HepG2 (cell line): ENCODE results near the gene ALK. TPM values are rescaled to one million over a fixed set of nuclear protein-coding genes. Genes with fewer than 3 reads are reported as not detected.

ENCODE experiments used
- BATF2 ChIP-seq: sonication (generic); formaldehyde crosslinking; IDR thresholded peaks from 2 replicates; pipeline ENCODE4 v1.8.0; 2022; ENCODE audit warnings: mild to moderate bottlenecking, missing genetic modification reagents, moderate library complexity
- BCLAF1 ChIP-seq: fragments of 450-650 bp; IDR thresholded peaks from 2 replicates; pipeline ENCODE4 v1.6.1; 2017; ENCODE audit warnings: mild to moderate bottlenecking
- CREB3 ChIP-seq: sonication (generic); formaldehyde crosslinking; IDR thresholded peaks from 2 replicates; pipeline ENCODE4 v1.5.0; 2020; ENCODE audit warnings: missing genetic modification reagents
- FIP1L1 ChIP-seq: fragments of 200-400 bp; formaldehyde crosslinking; IDR thresholded peaks from 2 replicates; pipeline ENCODE4 v1.6.1; 2018; ENCODE audit warnings: low read depth, mild to moderate bottlenecking, low read length, moderate library complexity, borderline replicate concordance; ENCODE audit not compliant: insufficient read depth
- FLYWCH1 ChIP-seq: sonication (generic); formaldehyde crosslinking; IDR thresholded peaks from 2 replicates; pipeline ENCODE4 v1.8.1; 2023; ENCODE audit warnings: mild to moderate bottlenecking, missing genetic modification reagents
- HBP1 ChIP-seq: IDR thresholded peaks from 2 replicates; pipeline ENCODE4 v1.6.1; 2016; ENCODE audit warnings: low read depth, control low read depth
- JUN ChIP-seq: sonication (generic); formaldehyde crosslinking; IDR thresholded peaks from 2 replicates; pipeline ENCODE4 v1.4.0; 2020; ENCODE audit warnings: mild to moderate bottlenecking, missing genetic modification reagents
- KAT8 ChIP-seq: IDR thresholded peaks from 2 replicates; pipeline ENCODE4 v1.6.1; 2016; ENCODE audit warnings: missing genetic modification reagents, missing compliant biosample characterization
- MBD4 ChIP-seq: IDR thresholded peaks from 2 replicates; pipeline ENCODE4 v1.6.1; 2012; ENCODE audit warnings: low read length, inconsistent platforms, borderline replicate concordance
- MBNL3 ChIP-seq: fragments of 250-450 bp; sonication (Bioruptor Pico); conservative IDR thresholded peaks from 2 replicates; pipeline ENCODE4 v1.8.0; 2022; ENCODE audit warnings: mild to moderate bottlenecking, inconsistent platforms
- NFRKB ChIP-seq: fragments of 450-650 bp; IDR thresholded peaks from 2 replicates; pipeline ENCODE4 v1.6.1; 2017
- NFYB ChIP-seq: sonication (generic); formaldehyde crosslinking; IDR thresholded peaks from 2 replicates; pipeline ENCODE4 v1.4.0; 2020; ENCODE audit warnings: missing genetic modification reagents
- RORA ChIP-seq: sonication (generic); formaldehyde crosslinking; IDR thresholded peaks from 2 replicates; pipeline ENCODE4 v1.5.0; 2020; ENCODE audit warnings: mild to moderate bottlenecking, missing genetic modification reagents, moderate library complexity
- SMYD3 ChIP-seq: sonication (generic); formaldehyde crosslinking; IDR thresholded peaks from 2 replicates; pipeline ENCODE4 v1.8.1; 2023; ENCODE audit warnings: mild to moderate bottlenecking, missing genetic modification reagents
- SPEN ChIP-seq: sonication (generic); formaldehyde crosslinking; IDR thresholded peaks from 2 replicates; pipeline ENCODE4 v1.5.1; 2020; ENCODE audit warnings: low read depth, mild to moderate bottlenecking, missing genetic modification reagents
- ZBTB25 ChIP-seq: IDR thresholded peaks from 2 replicates; pipeline ENCODE4 v1.6.1; 2018; ENCODE audit warnings: missing genetic modification reagents
- ZNF343 ChIP-seq: sonication (generic); formaldehyde crosslinking; IDR thresholded peaks from 2 replicates; pipeline ENCODE4 v1.4.0; 2020; ENCODE audit warnings: mild to moderate bottlenecking, missing genetic modification reagents
- ZNF577 ChIP-seq: sonication (generic); formaldehyde crosslinking; IDR thresholded peaks from 2 replicates; pipeline ENCODE4 v1.4.0; 2020; ENCODE audit warnings: mild to moderate bottlenecking, low read depth, missing genetic modification reagents, borderline replicate concordance
- ZNF619 ChIP-seq: sonication (generic); formaldehyde crosslinking; IDR thresholded peaks from 2 replicates; pipeline ENCODE4 v1.4.0; 2020; ENCODE audit warnings: mild to moderate bottlenecking, missing genetic modification reagents
- ZNF839 ChIP-seq: sonication (generic); formaldehyde crosslinking; IDR thresholded peaks from 2 replicates; pipeline ENCODE4 v1.4.0; 2020; ENCODE audit warnings: missing genetic modification reagents, mild to moderate bottlenecking, borderline replicate concordance
- ZSCAN20 ChIP-seq: sonication (generic); formaldehyde crosslinking; IDR thresholded peaks from 2 replicates; pipeline ENCODE4 v1.4.0; 2020; ENCODE audit warnings: missing genetic modification reagents, mild to moderate bottlenecking, borderline replicate concordance
- ZSCAN21 ChIP-seq: sonication (generic); formaldehyde crosslinking; IDR thresholded peaks from 2 replicates; pipeline ENCODE4 v1.8.0; 2022; ENCODE audit warnings: mild to moderate bottlenecking, missing genetic modification reagents, moderate library complexity, borderline replicate concordance
- polyA plus RNA-seq, 8 experiments: library from polyadenylated mRNA; depleted of rRNA in 3 of 8; stranded (reverse) in 7 of 8; unstranded in 1 of 8; fragments of >200 nt; fragmentation: Illumina TruSeq in 4 of 8; extraction: Trizol in 4 of 8; gene quantifications; 2 replicates each; pipeline versions ENCODE4 v1.2.1 to v1.2.3, GENCODE V29; 2011 to 2016; ENCODE audit warnings: low read depth in 4 of 8, missing spikeins in 1 of 8, mixed read lengths in 1 of 8; ENCODE audit not compliant: insufficient read depth in 1 of 8
- total RNA-seq, 5 experiments: library from RNA; depleted of rRNA; stranded (reverse); fragments of >200 nt; fragmentation: Illumina TruSeq; extraction: Trizol; gene quantifications; 2 replicates each; pipeline ENCODE4 v1.2.3, GENCODE V29; 2016; ENCODE audit warnings: low read depth in 1 of 5
- TF ChIP-seq, protein P1 (sequence below): IDR thresholded peaks from 2 replicates; pipeline ENCODE4 v1.6.1; 2018; ENCODE audit warnings: missing genetic modification reagents, mild to moderate bottlenecking, missing compliant biosample characterization

The ALK gene
- total and polyA plus RNA-seq, 2 of the 13 experiments (the other 11 are each of a cell fraction or from before 2014, with no cell fraction given), result not detected

DNA sequence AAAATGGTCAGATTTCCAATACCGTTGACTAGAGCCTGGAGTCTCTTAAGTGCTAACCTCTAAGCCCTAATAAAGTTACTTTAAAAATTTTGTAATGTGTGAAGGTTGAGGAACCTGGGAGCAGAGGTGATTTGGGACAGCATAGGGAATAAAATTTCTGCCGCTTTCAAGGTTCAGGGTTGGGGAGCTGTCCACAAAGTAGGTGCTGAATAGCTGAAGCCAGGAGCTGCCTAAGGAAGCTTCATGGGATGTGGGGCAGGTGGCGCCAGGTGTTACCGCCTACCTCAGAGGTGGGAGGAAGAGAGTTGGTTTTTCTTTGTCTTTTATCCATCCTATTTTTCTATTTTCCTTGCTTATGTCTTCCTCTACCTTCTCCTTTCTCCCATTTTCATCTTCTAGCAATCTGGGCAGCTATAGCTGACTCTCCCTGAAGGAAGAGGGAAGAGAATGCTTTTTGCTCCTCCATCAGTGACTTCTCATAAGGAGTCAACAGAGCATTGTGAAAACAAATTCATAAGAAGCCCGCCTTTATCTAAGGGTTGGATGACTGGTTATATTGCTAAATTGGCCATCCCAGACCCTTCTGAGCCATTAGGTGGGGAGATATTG is 627.5 kb downstream of the ALK start (continued):
- TF ChIP-seq KAT8 (CRISPR knock-in tag) (no peak), HBP1 (CRISPR knock-in tag) (0 out of 2 replicates have a peak, but pooled peaks have one; percentile 40), RORA (CRISPR knock-in tag) (no peak), ZNF577 (CRISPR knock-in tag) (no peak), ZSCAN21 (CRISPR knock-in tag) (no peak), ZSCAN20 (CRISPR knock-in tag) (no peak), MBNL3 (CRISPR knock-in tag) (no peak), SPEN (CRISPR knock-in tag) (no peak), ZNF839 (CRISPR knock-in tag) (no peak), ZNF619 (CRISPR knock-in tag) (no peak), BATF2 (CRISPR knock-in tag) (no peak), CREB3 (CRISPR knock-in tag) (no peak), JUN (no peak), MBD4 (no peak), BCLAF1 (no peak), NFYB (CRISPR knock-in tag) (no peak), FLYWCH1 (no peak), ZBTB25 (CRISPR knock-in tag) (0 out of 2 replicates have a peak, but pooled peaks have one; percentile 31), SMYD3 (no peak), NFRKB (no peak), FIP1L1 (no peak), ZNF343 (CRISPR knock-in tag) (no peak)
- TF ChIP-seq, protein P1, sequence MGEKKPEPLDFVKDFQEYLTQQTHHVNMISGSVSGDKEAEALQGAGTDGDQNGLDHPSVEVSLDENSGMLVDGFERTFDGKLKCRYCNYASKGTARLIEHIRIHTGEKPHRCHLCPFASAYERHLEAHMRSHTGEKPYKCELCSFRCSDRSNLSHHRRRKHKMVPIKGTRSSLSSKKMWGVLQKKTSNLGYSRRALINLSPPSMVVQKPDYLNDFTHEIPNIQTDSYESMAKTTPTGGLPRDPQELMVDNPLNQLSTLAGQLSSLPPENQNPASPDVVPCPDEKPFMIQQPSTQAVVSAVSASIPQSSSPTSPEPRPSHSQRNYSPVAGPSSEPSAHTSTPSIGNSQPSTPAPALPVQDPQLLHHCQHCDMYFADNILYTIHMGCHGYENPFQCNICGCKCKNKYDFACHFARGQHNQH (CRISPR knock-in tag), result peak; percentile 41; the same call in 1 of the 2 replicates
